Mesodermal cell (in vitro differentiated cells): Measurements from ENCODE around the gene NPAS3.

ENCODE experiments used
- H3K27ac ChIP-seq: 2 replicates; pipeline ENCODE4 v1.7.0; 2013; ENCODE audit warnings: mild to moderate bottlenecking, low read depth, low read length, moderate library complexity; ENCODE audit not compliant: severe bottlenecking
- H3K36me3 ChIP-seq: 2 replicates; pipeline ENCODE4 v1.7.1; 2013; ENCODE audit warnings: mild to moderate bottlenecking, low read length, moderate library complexity; ENCODE audit not compliant: control insufficient read depth, insufficient read depth
- H3K4me1 ChIP-seq: one replicate; pipeline ENCODE4 v1.7.1; 2013; ENCODE audit warnings: mild to moderate bottlenecking, low read length; ENCODE audit not compliant: insufficient read depth, control insufficient read depth, poor library complexity, severe bottlenecking
- H3K4me3 ChIP-seq: 2 replicates; pipeline ENCODE4 v1.7.0; 2013; ENCODE audit warnings: low read length, control low read depth, mild to moderate bottlenecking; ENCODE audit not compliant: insufficient read depth, poor library complexity, severe bottlenecking; ENCODE audit errors: extremely low read depth
- H3K9me3 ChIP-seq: 2 replicates; pipeline ENCODE4 v1.7.1; 2013; ENCODE audit warnings: mild to moderate bottlenecking, low read length, moderate library complexity; ENCODE audit not compliant: control insufficient read depth
- WGBS, 2 experiments: methylation state at CpG; one replicate each; pipeline ENCODE4 v1.1.5; 2013; ENCODE audit warnings: missing lambda C conversion rate in 2 of 2; ENCODE audit not compliant: insufficient coverage in 2 of 2; 5-methylcytosine and 5-hydroxymethylcytosine counted together

NPAS3 gene

DNA sequence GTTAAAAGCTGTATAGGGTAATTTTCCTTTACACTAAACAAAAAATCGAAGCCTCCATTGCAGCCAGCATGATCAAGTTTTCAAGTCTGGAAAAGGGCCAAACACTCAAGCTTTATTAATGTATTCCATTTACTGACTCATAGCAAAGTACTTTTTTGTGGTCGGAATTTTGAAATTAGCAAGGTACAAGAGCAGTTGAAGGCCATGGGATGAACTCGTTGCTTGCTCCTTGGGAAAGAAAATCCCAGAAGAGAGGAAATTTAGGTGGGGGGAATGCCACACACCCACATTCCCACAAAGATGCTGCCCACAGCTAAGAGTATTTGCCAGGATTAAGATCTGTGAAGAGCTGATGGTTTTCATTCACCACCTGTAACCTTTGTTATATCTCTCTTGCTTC, 678.5 kb downstream of the NPAS3 start:
- WGBS, 2 experiments, result 80% methylated on average over 1 of the region's 3 CpGs; no CpG with 5 or more reads in 1 of the 2 experiments
- Histone ChIP-seq H3K27ac (no peak overlapping the region), H3K36me3 (no peaks in the 10 kb centered on the region), H3K9me3 (no peaks in the 10 kb centered on the region), H3K4me1 (no peaks in the 10 kb centered on the region), H3K4me3 (no peak overlapping the region)

DNA sequence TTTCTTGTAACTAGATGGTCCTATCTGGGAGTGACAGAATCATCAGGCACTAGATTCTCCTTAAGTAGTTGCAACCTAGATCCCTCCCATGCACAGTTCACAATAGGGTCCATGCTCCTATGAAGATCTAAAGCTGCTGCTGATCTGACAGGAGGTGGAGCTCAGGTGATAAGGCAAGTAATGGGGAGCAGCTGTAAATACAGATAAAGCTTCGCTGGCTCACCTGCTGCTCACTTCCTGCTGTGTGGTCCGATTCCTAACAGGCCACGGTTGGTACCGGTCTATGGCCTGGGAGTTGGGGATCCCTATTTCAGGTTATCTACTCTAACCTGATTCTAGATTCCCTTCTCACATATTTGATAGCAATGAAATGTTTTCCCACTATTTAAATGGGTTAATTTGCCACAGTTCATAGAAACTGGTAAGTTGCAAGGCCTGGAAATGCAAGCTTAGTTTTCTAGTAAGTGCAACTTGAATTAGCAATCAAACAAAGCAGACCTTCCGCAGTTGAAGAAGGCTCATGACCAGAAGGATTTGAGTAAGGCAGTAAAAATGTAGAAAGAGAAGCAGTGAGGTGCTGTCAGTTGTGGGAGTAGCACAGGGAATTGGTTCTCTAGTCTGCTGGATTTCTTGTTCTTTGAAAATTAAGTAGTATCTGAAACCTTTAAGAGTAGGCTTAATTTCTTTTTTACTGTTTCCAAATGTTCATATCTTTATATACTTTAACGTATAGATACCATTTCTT, 679.9 kb downstream of the NPAS3 start:
- no peaks in the 10 kb centered on the region for H3K36me3 ChIP-seq
- H3K9me3 ChIP-seq, result no peaks in the 10 kb centered on the region
- no peak overlapping the region for H3K4me3 ChIP-seq
- WGBS, 2 experiments, result 88 to 100% methylated on average over 1 to 4 of the region's 6 CpGs
- no peak overlapping the region for H3K27ac ChIP-seq
- H3K4me1 ChIP-seq, result no peaks in the 10 kb centered on the region

DNA sequence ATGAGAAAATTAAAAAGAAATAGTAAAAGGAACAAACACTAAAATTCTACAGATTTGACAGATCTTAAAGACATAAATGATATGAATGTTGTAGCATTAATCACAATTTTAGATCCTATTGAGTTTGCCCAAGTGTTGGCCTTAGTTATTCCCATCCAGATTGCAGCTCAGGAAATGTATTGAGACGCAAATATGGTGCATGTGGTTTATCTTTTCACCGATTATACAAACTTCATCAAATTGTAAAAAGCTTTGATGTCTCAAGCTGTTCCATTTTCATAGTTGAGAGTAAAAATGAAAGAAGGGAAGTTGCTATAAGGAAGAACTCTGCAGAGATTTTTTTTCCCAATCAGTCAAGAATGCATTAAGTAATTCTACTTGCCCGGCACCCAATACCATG, 683.8 kb downstream of the NPAS3 start:
- Histone ChIP-seq H3K4me1 (no peaks in the 10 kb centered on the region), H3K9me3 (no peaks in the 10 kb centered on the region), H3K27ac (no peak overlapping the region), H3K36me3 (no peaks in the 10 kb centered on the region), H3K4me3 (no peak overlapping the region)
- WGBS, 2 experiments, result no CpG with 5 or more reads among the region's 3 CpGs

DNA sequence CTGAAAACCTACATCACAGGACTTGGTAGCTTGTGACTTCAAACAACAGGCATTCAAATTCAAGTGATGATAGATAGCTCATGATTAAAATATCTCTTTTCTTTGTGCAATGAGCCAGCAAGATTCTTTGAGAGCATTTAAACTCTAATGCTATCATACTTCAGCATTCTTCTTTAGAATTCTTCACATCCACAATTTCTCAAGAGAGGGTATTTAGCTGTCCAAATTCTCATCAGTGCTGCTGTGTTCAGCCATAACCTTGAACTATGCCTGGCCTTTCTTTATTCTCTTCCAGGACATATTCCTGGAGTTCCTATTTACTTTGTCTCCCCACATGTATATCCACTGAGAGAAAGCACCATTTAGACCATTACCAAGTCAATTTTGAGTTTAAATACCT, 691.1 kb downstream of the NPAS3 start:
- no peak overlapping the region for H3K4me3 ChIP-seq
- H3K27ac ChIP-seq, result no peak overlapping the region
- H3K4me1 ChIP-seq, result no peaks in the 10 kb centered on the region
- H3K36me3 ChIP-seq, result no peaks in the 10 kb centered on the region
- no peaks in the 10 kb centered on the region for H3K9me3 ChIP-seq

DNA sequence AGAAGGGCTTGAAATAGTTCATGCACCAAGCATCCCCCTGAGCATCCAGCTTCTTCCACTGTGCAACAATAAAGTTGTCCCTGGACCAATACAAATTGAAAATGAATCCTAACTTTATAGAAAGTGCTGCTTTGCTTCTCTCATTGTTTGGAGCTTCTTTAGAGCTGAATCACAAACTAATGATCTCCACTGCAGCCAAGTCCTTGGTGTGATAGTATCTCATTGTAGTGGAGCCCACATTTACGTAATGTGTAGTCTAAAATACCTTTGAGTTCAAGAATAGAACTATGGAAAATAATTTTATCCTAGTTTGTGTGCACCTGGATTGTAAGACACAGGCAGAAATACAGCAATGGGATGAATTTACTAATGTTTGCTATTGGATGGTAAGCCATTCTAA, 692.3 kb downstream of the NPAS3 start:
- no peaks in the 10 kb centered on the region for H3K36me3 ChIP-seq
- 67 to 100% methylated on average over 1 of the region's 1 CpG for WGBS, 2 experiments
- no peak overlapping the region for H3K27ac ChIP-seq
- H3K4me1 ChIP-seq, result no peaks in the 10 kb centered on the region
- no peak overlapping the region for H3K4me3 ChIP-seq
- no peaks in the 10 kb centered on the region for H3K9me3 ChIP-seq

DNA sequence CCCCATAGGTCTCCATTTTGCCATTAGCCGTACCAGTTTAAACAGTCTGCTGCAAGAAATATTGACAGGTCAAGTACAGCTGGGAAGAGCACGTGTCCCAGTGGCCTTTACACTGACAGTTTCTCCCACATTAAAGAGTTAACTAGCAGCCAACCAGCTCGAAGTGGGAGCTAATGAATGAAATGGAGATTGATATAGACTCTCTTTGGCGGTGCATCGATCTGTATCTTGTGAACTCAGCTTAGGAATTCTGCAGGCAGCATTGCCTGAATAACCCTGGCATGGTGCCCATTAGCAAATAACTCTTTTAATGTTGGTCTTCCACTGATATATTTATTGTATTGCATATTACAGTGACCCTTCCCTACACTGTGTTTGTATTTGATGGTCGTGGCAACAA, 692.8 kb downstream of the NPAS3 start:
- no peak overlapping the region for H3K4me3 ChIP-seq
- H3K27ac ChIP-seq, result no peak overlapping the region
- H3K36me3 ChIP-seq, result no peaks in the 10 kb centered on the region
- no peaks in the 10 kb centered on the region for H3K4me1 ChIP-seq
- 81 to 89% methylated on average over 1 to 5 of the region's 6 CpGs for WGBS, 2 experiments
- no peaks in the 10 kb centered on the region for H3K9me3 ChIP-seq

DNA sequence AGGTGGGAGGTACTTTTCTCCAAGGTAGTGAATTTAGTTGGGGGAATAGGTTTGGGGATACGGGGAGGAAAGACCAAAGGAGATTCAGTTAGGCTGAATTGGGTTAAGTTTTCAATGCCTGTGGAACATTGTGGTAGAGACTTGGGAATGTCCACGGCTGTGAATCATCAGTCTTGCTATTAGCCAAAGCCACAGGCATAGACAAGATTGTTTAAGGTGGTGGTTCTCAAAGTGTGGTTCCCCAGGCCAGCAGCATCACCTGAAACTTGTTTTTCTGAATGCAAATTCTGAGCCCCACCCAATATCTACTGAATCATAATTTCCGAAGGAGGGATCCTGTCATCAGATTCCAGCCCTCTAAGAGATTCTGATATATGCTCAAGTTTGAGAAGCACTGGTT, 696.0 kb downstream of the NPAS3 start:
- no peaks in the 10 kb centered on the region for H3K36me3 ChIP-seq
- H3K4me3 ChIP-seq, result no peak overlapping the region
- no peaks in the 10 kb centered on the region for H3K9me3 ChIP-seq
- 88 to 100% methylated on average over 2 of the region's 3 CpGs for WGBS, 2 experiments
- no peaks in the 10 kb centered on the region for H3K4me1 ChIP-seq
- no peak overlapping the region for H3K27ac ChIP-seq

DNA sequence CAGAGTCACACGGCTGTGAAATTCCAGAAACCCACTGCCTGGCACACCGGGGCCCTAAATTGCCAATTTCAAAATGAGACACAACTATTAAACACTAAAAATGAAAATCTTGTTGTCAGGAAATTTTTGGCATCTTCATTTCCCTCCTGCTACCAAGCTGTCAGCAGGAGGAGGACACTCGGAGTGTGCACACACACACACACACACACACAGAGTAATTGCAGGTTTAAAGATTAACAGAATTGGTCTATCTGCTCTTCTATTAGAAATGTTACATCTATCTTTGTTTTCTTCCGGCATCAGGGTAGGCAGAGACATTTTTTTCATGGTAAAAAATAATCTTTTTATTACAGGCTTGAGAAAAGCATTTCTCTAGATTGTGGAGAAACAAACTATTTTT, 698.0 kb downstream of the NPAS3 start:
- Histone ChIP-seq H3K36me3 (no peaks in the 10 kb centered on the region), H3K4me3 (no peak overlapping the region), H3K9me3 (no peaks in the 10 kb centered on the region), H3K4me1 (no peaks in the 10 kb centered on the region), H3K27ac (no peak overlapping the region)
- WGBS, 2 experiments, result 78 to 90% methylated on average over 1 to 2 of the region's 4 CpGs

DNA sequence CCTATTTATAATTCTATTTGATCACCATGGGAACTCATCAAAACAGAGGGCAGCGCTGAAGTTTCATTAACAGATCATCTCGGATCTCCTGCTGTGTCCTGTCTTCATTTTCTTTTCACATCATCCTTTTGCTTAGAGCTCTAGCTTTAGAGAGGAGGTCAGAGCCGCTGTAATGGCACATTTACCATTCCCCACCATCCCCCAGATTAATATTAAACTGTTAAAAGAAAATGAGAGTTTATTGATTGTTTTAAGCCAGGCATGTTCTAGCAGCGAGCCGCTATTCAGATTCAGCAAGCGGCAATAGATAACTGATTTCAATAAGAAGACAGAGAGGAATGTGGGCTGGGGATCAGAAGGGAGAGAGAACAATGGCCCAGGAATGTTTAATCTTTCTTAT, 703.4 kb downstream of the NPAS3 start:
- Histone ChIP-seq H3K27ac (peak overlapping the region; percentile 11), H3K4me3 (no peak overlapping the region)
- 17 to 27% methylated on average over 5 of the region's 6 CpGs for WGBS, 2 experiments

DNA sequence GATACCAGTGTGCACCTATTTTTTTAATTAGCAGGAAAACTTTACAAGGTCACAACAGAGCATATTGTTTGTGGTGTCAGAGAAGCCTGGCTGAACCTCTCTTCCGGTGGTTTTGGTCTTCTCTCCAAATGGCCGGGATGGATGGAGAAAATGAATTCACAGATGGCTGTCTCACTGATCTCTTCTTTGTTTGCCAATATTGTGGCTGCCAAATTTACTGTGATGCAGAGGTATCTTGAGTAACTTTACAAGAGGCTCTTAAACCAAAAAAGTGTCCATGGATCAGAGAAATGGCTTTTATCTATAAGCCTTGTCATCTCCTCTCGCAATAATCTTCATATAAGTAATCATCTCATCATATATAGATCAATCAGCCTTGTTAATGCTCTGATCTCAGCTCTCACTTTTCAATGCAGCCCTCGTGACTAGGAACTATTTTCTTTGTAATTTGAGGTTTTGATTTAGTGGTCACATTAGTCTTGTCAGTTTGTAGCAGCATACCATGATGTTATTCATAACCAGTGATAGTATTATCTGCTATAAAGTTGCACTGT, 704.1 kb downstream of the NPAS3 start:
- no peaks in the 10 kb centered on the region for H3K36me3 ChIP-seq
- WGBS, 2 experiments, result 74 to 90% methylated on average over 2 of the region's 4 CpGs
- H3K9me3 ChIP-seq, result no peaks in the 10 kb centered on the region
- peaks cover 19% of the 10 kb centered on the region for H3K4me1 ChIP-seq
- H3K27ac ChIP-seq, result peak overlapping the region; percentile 11
- no peak overlapping the region for H3K4me3 ChIP-seq

More for the DNA sequence above, 703.4 kb downstream of the NPAS3 start:
- Histone ChIP-seq H3K4me1 (peaks cover 13% of the 10 kb centered on the region), H3K36me3 (no peaks in the 10 kb centered on the region), H3K9me3 (no peaks in the 10 kb centered on the region)

DNA sequence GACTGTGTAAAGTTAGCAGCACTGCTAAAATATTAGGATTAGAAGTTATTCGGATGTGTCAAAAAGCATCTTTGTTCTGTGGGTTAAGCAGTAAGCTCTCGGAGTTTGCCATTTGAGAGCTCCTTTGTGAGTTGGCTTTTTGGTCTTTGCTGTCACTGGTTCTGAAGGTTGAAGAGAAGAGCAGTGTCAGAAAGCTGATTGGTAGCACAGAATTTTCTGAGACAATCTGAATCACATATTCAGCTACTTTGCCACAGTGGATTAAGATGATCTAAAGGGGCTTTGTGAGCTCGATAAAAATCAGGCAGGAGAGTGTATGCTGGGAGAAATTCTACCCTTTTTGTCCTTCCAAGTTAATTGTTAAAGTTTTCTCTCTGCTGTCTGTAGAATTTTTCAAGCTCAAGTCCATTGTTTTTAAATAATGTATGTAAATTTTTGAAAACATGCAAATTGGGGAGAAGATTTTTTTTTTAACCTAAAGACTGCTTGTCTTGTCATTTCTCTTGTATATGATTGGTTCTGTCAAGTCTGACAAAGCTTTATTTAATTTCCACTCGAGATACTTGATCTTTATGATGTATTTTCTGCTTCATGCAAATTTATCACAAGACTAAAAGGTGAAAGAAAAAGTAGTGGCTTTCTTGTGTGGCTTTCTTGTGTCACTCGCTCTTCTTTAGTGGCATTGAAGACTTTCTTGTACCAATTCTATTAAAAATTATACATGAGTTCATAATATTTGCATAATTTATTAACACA, 704.9 kb downstream of the NPAS3 start:
- Histone ChIP-seq H3K4me3 (no peak overlapping the region), H3K27ac (no peak overlapping the region), H3K36me3 (no peaks in the 10 kb centered on the region), H3K4me1 (peaks cover 23% of the 10 kb centered on the region), H3K9me3 (no peaks in the 10 kb centered on the region)
- WGBS, 2 experiments, result 63 to 82% methylated on average over 1 to 2 of the region's 5 CpGs
